Retina (tissue), 1 donor: ENCODE data around the gene GRIK1.
A peak's percentile ranks its signal among the peaks of the same experiment; 100 is the strongest.

Experiments used
- DNase-seq: peaks from one replicate; pipeline ENCODE4 v3.0.0-alpha.2; 2016

Gene GRIK1

GRCh38 chr21:29513535-29513934, 426.3 kb downstream of the GRIK1 start:
- DNase-seq = no peak

GRCh38 chr21:29511096-29511495, 428.7 kb downstream of the GRIK1 start:
- no peak for DNase-seq

- DNase-seq = no peak
Observed at GRCh38 chr21:29509121-29509520, 430.7 kb downstream of the GRIK1 start.

- no peak for DNase-seq
Observed at GRCh38 chr21:29508301-29508700, 431.5 kb downstream of the GRIK1 start.

GRCh38 chr21:29506947-29507346, 432.8 kb downstream of the GRIK1 start:
- DNase-seq = no peak

GRCh38 chr21:29506214-29506613, 433.6 kb downstream of the GRIK1 start:
- DNase-seq = no peak

GRCh38 chr21:29504751-29505321, 435.0 kb downstream of the GRIK1 start:
- DNase-seq = no peak

- no peak for DNase-seq
Observed at GRCh38 chr21:29501451-29501850, 438.3 kb downstream of the GRIK1 start.

- no peak for DNase-seq
Observed at GRCh38 chr21:29499734-29500343, 440.0 kb downstream of the GRIK1 start.

- no peak for DNase-seq
Observed at GRCh38 chr21:29499229-29499628, 440.6 kb downstream of the GRIK1 start.

GRCh38 chr21:29496337-29496736, 443.5 kb downstream of the GRIK1 start:
- DNase-seq = no peak

- DNase-seq = no peak
Observed at GRCh38 chr21:29490016-29490415, 449.8 kb downstream of the GRIK1 start.

GRCh38 chr21:29487154-29487553, 452.6 kb downstream of the GRIK1 start:
- DNase-seq = peak; percentile 27
